Activated T-cell treated with anti-CD3 and anti-CD28 coated beads, Interleukin-2, amount 50 U/mL, for 48 hours (primary cell): ENCODE measurements around the gene ZNF469.
"Not testable (repeated sequence)": the region's sequence is repeated elsewhere in the genome, so short reads cannot be mapped to it uniquely, and the experiment has no call there.

Experiments used
- DNase-seq, 2 experiments: peaks; one replicate each; pipeline ENCODE4 v3.0.0-alpha.2; 2020

Gene ZNF469

DNA sequence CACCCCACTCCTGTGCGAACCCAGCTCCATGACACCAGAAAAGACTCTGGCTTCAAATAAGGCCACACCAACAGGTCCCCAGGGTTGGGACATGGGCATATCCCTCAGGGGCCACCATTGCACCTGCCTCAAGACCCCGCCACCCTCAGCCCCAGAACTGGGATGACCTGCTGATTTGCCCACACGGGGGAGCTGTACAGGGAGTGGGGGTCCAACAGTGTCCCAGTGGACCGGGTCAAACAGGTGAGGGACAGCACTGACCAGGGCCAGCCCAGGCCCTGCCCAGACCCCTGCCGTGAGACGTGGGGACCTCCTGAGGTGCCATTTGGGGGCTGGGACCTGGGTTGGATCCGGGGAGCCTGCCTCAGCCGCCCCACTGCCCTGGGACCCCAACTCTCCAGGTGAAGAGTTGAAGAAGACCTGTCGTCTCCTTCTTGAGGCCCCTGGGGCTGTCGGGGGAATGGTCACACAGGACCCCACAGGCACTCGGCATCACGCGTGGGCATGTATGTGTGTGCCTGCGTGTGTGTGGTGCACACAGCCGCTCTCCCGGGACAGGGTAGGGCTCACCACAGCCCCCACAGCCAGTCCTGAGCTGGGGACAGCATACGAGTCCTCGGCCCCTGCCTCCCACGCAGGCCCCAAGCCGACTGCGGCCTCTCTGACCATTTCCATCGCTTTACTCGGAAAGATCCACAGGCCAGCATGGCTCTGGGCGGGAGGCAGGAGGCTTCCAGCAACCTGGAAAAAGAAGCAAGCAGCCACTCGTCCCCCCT lies 34.2 kb upstream of the ZNF469 start:
- no peak for DNase-seq

DNA sequence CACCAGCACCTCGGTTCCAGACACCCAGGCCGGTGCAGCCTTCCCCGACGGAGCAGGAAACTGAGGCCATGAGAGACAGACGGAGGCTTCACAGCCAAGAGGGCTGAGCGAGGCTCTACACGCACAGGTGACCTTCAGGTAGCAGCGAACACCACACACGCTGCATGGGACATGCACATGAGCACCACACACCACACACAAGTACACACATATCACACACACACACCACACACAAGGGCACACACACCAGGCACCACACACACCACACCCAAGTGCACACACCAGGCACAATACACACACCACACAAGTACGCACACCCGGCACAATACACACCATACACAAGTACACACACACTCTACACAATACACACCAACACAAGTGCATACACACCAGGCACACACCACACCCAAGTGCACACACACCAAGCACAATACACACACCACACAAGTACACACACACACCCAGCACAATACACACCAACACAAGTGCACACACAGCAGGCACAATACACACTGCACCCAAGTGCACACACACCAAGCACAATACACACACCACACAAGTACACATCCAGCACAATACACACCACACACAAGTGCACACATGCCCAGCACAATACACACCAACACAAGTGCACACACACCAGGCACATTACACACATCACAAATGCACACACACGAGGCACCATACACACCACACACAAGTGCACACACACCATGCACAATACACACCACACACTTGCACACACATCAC lies 33.4 kb upstream of the ZNF469 start:
- no peak for DNase-seq

DNA sequence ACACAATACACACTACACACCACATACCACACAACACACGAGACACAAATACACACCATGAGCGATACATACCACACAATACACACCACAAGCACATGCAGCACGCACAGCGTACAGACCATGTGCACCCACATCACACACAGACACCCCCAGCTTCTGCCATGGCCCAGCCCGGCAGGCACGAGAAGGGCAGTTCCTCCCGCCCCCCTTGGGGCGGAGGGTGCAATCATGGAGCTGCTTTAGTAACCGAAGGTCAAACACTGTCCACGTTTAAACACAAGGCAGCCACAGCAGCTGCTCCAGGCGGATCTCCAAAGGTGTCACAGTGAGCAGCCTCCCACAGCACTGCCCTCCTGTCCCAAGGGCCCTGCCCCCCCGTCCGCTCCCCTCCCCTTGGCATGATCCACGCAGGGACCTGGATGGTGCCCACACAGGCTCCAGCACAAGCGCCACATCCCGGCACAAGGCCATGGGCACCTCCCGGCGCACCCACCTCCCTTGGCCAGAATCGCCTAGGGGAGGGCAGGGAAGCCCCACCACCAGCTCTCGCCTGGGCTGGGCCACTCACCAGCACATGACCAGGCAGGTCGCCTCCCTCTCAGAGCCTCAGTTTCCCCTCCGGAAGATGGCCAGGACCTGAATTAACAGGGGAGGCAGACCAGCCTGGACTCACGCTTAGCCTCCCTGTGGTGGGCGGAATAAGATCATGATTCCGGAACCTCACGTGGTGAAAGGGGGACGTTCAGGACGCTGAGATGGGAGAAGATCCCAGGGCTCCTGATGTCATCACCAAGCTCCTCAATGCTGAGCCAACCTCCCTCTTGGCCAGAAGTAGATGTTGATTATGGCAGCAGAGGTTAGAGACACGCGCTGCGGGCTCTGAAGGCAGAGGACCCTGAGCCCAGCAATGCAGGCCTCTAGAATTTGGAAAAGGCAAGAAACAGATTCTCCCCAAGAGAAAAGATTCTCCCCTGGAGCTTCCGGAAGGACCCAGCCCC lies 32.6 kb upstream of the ZNF469 start:
- no peak for DNase-seq

DNA sequence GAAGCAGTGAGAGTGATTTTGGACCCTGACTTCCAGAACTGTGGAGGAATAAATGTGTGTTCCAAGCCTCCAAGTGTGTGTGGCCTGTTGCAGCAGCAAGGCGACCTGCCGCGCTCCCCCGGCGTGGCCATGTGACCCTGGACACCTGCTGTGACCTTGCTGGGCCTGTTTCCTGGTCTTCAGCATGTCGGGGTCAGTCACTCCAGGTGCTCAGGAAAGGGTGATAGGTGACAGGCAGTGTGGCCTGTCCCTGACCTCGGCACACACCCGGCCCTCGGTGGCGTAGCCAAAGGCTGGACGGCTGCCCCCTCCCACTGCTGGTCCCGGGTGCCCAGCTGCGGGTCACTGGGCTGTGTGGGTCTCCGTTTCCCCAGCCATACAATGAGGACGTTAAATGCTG lies 31.8 kb upstream of the ZNF469 start:
- no peak for DNase-seq

DNA sequence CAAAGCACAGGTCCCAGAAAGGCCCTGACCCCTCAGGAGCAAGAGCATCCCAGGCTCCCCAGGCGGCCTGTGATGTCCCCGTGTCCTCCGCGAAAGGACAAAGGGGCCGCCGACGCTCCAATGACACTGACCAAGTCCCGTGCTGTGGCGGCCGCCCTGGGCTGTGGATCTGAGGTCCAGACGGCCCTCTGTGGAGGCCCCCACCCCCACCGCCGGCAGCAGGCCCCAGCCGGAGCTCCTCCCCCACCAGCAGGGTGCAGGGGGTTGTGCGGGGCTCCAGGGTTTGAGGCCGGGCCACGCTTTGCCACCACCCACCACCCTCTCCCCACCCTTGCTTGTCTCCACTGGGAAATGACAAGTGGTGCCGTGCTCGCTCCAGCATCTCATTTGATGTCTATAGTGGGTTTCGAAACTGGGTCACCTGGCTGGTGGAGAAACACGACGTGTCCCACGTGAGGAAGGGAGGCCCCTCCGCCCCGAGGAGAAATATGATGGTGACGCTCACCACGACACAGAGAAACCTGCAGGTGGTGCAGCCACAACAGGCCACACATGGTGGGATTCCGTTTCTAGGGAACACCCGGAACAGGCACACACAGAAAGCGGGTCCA lies 31.2 kb upstream of the ZNF469 start:
- no peak for DNase-seq

DNA sequence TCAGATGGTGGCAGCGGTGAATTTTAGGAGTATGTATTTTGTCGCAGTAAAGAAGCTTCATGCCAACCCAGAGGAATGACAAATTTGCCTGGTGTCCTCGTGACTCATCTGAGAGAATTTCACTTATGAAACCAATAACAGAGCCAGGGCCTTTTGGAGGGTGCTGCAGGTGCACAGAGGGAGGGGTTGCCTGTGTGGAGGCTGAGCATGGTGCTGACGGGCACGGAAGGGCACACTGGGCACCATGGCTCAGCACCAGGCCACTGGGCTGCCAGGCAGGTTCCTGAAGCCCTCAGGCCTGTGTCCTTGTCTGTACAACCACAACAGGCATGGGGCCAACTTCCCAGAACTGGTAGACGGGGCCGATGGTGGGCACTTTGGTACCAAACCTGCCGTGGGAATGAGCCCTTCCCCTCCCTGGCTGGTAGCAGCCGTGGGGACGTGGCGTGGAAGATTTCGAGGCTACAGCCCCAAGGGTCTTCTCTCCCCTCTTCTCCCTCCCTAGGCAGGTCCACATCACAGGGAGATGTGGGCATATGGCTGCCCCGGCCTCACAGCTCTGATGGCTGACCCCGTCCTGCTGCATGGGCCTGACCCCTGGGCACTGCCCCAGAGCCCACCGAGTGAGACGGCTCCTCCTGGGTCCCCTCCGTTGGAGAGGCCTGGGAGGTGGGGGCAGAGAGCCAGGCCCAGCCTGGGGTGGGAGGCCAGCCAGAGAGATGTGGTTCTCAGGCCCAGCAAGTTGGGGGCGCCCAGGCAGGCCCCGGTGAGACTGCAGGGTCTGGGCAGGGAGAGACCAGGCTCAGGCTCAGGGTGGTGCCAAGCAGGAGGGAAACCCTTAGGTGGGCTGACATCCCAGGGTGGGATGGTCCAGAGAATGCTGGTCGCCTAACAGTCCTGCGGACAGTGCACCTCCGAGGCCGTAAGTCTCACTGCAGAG lies 30.2 kb upstream of the ZNF469 start:
- no peak for DNase-seq

DNA sequence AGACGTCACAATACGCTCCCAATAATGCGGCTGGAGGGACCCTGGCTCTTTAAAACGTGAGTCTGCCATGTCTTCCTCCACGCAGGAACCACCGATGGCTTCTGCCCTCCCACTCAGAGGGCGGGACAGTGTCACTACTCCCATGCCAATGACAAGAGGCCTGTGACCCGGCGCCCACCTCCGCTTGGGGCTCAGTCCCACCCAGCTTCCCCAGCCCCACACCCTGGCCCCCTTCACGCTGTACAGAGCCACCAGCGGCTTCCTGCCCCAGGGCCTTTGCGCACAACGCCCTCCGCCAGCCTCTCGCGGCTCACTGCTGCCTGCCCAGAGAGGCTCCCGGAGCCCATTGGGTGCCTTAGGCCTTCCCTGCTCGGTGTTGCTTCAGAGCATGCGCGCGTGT lies 29.5 kb upstream of the ZNF469 start:
- no peak for DNase-seq

DNA sequence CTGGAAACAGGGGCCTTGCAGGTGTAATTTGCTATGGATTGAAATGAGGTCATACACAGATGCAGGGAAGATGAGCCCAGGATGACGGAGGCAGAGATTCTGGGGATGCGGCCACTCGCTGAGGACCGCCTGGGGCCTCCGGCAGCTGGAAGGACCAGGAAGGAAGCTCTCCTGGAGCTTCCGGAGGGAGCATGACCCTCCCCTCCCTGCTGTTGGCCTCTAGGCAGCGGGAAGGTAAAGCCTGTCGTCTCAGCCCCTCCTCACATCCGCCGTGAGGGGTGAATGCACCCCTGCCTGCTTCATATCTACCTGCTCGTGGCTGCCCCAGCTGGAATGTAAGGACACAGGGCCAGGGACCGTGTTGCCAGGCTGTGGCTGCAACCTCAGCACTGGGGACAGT lies 29.1 kb upstream of the ZNF469 start:
- no peak for DNase-seq

DNA sequence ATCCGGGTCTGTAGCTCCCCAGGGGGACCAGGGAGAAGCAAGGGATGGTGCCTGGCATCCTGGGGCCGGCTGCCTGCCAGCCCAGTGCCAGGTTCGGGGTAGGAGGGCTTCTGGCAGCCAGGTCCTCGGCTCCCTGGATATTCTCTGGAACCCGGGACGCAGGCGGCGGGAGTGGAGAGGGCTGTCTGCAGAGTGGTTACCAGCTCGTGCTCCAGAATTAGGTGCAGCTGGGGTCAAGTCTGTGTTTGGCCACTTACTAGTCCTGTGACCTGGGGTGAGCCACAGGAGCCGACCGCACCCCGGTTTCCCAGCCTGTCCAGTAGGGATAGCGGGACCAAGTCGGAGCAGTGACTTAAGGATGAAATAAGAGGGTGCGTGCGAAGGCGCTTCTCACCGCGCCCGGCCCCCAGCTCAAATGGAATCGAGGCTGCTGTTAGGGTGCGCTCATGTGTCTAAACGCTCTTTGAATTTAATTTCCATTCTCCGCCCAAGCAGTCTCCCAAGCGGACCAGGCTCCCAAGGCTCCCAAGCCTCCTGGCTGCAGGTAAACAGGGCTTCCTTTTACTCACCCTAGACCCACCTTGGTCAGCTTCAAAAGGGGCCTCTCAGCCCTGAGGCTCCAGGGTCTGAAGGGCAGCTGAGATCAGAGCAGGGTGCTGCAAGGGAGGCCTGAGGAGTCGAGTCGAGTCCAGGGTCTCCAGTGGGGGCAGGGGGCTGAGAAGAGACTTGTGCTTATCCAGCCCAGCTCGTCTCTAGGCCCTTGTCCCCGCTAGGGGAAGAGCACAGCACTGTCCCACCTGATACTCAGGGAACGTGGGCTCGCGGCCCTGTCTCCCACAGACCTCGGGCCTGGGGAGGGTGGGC lies 28.3 kb upstream of the ZNF469 start:
- no peak for DNase-seq

DNA sequence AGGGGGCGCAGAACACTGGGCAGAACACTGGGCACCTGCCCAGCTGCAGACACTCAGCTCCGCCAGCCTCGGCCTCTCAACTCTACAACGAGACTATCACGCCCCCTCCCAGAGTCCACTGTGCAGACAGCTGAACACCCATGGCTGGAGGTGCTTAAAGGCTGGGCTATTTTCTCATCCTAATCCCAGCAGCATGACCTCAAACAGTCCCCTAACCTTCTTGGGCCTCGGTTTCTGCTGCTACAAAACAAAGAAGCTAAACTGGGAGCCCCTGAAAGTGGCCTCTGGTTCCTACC lies 27.7 kb upstream of the ZNF469 start:
- DNase-seq: no peak

DNA sequence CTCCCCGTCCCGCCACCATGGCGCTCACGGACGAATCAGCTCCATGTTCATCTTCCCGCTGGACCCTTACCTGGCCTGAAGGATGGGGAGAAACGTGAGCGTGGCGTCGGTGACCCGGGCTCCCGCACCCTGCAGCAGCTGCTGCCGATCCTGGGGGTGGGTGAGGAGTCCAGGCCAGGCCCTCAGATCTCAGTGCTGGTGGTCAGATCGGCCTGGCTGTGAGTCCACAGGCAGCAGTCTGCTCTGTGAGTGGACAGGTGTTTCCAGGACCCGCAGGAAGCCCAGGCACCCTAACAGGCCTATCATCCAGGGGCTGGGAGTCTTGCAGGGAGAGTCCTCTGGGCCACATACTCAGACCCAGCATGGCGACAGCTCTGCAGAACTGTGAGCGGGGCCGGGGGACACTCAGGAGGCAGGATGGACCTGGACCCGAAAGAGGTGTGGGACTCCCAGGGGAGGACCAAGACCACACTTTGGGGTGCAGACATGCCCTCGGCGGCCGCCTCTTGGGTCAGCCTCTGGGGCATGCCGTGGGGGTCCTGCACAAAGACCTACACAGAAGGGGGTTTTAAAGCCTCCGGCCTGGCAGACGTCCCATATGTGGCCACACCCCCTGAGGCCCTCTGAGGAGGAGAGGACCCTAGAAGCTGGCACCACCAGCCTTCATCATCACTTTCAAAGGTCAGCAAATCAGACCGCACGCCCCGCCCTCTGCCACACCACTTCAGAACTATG lies 27.2 kb upstream of the ZNF469 start:
- DNase-seq: no peak

DNA sequence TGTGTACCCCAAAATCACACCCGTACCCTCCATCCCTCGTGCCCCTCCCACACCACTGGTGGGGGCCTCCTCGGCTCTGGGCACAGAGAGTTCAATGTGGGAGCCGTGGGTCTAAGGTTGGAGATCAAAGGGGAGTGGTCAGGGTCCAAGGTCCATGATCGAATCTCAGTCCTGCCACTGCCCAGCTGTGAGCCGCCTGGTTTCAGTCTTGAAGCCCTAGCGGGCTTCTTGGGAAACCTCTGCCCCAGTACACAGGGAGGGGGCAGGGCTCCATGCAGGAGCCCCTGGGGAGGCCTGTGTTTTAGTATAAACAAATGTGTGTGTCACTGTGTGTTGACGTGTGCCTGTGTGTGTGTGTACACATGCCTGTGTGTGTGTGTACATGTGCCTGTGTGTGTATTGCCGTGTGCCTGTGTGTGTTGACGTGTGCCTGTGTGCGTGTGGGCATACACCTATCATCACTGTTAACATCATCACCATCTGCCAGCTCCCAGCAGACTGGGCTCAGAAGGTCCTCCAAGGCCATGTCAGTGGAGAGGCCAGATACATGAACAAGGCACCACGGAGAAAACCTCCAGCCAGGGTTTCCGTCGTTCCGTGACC lies 26.5 kb upstream of the ZNF469 start:
- DNase-seq: no peak

DNA sequence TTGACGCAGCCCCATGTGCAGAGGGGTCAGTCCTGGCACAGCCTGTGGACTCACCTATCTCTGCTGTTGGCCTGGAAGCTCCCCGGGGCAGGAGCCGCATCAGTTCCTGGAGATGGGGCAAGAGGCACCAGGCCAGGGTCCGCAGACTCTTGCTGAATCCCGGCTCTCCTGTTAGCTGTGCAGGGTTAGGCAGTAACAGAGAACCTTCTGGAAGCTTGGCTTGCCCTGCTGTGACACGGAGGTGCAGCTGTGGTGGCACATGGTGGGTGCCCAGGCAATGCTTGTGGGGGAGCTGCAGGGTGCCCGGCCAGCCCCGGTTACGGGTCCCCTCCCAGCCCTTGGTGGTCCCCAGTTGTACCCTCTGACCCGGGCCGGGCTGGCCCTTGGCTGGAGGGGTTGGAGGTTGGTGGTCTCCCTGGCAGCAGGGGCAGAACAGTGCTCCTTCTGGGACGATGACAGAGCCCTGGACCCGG lies 26.0 kb upstream of the ZNF469 start:
- no peak for DNase-seq

DNA sequence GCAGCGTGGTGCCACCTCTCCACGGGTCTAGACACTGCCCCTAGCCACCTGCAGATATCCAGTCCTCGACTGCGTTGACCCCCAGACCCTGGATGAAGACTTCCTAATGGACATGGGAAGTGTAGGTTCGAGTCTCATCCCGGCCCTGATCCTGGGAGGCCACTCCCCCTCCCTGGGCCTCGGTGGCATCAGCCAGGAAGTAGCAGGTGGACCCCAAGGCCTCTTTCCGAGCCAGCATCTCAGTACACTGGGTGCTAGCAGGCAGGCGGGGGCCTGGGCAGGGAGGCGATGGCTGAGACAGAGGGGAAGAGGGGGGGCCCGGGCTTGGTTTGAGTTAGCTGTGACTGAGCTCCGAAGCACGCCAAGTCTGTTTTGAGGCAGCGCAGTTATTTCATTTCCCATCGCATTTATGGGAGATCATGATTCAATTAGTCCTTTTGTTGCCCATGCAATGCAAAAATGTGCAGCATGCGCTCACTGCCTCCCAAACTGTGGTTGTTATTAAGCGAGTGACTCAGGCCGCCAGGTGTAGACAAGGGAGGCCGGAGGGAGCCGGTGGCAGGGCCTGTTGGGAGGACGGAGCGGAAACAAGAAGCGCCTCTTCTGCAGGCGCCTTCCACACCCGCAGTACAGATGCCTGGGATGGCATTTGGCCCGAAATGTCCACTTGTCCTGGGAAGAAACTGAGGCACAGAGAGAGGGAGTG lies 25.3 kb upstream of the ZNF469 start:
- DNase-seq: no peak

DNA sequence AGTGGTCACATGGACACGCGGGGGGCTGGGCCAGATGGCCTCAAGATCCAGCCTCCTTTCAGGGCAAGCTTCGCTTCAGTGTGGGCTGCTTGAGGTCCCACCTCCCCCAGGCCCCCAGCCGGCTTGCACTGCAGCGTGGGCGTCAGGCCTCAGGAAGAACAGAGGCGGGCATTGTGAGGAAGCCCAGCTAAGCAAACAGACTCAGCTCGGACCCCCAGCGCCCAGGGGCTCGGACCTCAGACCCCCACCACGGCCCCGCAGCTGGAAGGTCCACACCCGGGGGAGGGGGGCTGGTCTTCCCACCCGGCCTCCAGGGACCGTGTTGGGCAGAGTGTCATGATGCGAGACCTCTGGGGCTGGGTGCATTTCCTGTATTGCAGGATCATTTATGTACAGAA lies 24.7 kb upstream of the ZNF469 start:
- no peak for DNase-seq

DNA sequence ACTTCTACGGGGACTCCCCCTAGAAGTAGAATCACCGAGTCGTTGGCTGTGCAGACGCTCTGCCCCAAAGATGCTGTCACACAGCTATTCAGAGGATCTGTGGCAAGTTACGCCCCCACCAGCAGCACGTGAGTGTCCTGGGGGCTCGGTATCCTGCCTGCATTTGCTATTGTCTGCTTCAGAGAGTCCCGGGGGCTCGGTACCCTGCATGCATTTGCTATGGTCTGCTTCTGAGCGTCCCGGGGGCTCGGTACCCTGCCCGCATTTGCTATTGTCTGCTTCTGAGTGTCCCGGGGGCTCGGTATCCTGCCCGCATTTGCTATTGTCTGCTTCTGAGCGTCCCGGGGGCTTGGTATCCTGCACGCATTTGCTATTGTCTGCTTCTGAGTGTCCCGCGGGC lies 23.8 kb upstream of the ZNF469 start:
- no peak for DNase-seq

DNA sequence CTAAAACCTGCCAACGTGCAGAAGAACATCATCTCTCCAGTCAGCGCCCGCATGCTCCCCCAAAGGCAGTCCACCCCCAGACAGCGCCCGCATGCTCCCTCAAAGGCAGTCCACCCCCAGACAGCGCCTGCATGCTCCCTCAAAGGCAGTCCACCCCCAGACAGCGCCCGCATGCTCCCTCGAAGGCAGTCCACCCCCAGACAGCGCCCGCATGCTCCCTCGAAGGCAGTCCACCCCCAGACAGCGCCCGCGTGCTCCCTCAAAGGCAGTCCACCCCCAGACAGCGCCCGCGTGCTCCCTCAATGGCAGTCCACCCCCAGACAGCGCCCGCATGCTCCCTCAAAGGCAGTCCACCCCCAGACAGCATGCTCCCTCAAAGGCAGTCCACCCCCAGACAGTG lies 22.4 kb upstream of the ZNF469 start:
- not testable (repeated sequence) for DNase-seq

DNA sequence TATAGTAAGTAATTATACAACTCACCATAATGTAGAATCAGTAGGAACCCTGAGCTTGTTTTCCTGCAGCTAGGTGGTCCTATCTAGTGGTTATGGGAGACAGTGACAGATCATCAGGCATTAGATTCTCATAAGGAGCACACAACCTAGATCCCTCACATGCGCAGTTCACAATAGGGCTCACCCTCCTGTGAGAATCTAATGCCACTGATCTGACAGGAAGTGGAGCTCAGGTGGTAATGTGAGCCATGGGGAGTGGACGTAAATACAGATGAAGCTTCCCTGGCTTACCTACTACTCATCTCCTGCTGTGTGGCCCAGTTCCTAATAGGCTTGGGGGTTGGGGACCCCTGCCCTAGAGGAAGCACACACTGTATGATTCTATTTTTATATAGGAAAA lies 21.8 kb upstream of the ZNF469 start:
- no peak for DNase-seq

DNA sequence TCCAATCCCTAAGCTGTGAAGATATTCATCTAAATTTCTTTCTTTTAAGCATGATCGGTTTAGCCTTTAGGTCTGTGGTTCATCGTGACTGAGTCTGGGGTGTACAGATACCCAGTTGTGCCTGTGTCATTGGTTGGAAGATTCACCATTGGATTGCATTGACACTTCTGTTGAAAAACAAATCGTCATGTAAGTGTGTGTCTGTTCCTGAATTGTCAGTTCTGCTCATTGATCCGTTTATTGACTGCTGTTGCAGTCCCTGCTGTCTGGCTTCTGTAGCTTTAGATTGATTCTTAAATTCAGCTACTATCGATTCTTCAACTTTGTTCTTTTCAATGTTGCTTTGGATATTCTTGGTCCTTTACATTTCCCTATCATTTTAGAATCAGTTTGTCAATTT lies 21.0 kb upstream of the ZNF469 start:
- no peak for DNase-seq
